GM21529 (cell line): ENCODE results near the gene HIGD1A.

Source experiments
- ATAC-seq: cut with Tn5 transposase; IDR thresholded peaks from one replicate; pipeline ENCODE4 v1.9.1; 2021; ENCODE audit not compliant: unreplicated experiment

HIGD1A gene

DNA sequence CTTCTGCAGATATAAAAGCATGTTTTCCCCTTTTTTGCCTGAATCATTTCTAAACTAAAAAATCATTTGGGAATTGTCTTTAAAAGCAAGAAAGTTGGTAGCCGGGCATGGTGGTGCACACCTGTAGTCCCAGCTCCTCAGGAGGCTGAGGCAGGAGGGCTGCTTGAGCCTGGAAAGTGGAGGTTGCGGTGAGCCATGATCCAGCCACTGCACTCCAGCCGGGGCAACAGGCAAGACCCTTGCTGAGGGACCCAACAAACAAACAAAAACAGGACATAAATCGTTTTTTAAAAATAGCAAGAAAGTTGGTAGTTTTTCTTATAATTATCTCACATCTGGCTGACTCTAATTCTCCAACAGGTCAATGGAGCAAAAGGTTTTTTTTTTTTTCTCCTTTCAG is 2.5 kb downstream of the HIGD1A start:
- no peak for ATAC-seq

DNA sequence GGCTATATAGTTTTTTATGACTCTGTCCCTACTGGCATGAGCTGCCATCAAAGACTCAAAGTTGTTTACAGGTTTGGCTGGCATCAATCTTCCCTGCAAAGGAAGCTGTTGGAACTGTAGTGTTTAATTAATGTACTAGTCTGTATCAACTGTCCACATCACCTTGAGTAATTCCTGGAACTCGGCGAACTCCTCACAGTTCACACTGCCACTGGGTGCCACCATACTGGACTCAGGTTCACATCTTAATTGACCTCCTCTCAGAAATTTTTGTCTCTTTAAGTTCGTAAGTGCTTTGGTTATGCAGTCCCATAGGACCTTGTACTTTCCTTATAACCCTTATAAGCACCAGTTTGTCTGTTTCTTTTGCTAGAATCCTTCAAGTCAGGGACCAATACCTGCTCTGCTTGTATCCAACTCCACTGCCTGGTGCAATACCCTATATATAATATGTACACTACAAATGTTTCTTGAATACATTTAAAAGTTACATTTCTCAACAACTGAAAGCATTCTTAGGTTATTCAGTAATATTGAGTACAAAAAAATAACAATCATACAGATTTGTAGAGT is 3.2 kb downstream of the HIGD1A start:
- no peak for ATAC-seq

DNA sequence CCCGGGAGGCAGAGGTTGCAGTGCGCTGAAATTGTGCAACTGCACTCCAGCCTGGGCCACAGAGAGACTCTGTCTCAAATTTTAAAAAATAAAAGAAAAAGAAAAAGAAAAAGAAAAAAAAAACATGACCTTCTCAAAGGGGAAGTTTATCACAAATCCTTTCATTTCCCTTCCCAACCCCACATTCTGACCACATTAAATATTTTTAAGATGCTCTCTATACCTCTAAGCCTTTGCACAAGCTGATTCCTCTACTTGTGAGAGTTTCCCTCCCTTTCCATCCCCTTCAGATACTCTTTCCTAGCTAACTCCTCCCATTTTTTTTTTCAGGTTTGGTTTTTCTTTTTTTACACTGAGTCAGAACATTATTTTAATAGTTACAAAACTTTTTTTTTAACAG is 4.0 kb downstream of the HIGD1A start:
- ATAC-seq, result no peak

DNA sequence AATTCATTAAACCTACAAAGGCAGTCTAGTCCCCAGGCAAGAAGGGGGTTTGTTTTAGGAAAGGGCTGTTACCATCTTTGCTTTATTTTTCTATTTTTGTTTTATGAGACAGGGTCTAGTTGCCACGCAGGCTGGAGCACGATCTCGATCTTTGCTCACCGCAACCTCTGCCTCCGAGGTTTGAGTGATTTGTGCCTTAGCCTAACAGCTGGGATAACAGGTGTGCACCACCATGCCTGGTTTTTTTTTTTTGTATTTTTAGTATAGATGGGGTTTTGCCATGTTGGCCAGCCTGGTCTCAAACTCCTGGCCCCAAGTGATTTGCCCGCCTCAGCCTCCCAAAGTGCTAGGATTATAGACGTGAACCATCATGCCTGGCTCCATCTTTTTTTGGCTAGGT is 4.9 kb downstream of the HIGD1A start:
- no peak for ATAC-seq

DNA sequence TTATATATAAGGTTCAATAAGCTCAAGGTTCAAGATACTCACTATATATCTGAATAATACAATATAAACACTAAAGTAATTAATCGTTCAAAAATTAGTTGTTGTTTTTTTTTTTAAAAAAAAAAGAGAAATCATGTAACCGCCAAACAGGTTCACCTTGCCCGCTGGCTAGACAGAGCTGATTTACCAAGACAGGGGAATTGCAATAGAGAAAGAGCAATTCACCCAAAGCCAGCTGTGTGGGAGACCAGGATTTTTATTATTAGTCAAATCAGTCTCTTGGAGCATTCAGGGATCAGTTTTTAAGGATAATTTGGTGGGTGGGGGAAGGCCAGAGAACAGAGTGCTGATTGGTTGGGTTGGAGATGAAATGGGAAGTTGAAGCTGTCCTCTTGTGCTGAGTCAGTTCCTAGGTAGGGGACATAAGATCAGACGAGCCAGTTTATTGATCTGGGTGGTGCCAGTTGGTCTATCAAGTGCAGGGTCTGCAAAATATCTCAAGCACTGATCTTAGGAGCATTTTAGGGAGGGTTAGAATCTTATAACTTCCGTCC is 7.9 kb downstream of the HIGD1A start:
- ATAC-seq, result no peak

DNA sequence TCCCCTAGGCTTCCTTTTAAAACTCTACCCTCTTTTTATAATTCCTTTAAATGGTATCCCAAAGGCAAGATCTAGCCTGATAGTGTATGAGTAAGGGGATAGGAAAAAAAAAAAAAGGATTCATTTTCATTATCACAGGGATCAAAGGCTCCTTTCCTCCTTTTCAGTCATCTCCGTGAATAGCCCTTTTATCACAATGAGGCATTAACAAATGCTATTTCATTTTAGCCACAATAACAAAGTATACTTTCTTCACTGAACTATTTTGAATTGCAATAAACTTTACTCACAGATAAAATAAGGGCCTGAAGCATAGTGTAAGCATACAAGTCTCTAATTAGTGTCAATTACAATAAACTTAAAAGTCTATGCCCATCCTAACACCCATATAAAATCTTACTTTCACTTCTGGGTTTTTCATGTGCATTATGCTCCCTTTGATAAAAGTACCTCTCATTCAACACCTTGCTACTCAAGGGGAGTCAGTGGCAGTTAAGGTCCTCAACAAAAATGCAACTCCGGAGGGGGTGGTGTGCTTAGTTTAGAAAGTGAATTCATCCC is 8.6 kb downstream of the HIGD1A start:
- no peak for ATAC-seq

DNA sequence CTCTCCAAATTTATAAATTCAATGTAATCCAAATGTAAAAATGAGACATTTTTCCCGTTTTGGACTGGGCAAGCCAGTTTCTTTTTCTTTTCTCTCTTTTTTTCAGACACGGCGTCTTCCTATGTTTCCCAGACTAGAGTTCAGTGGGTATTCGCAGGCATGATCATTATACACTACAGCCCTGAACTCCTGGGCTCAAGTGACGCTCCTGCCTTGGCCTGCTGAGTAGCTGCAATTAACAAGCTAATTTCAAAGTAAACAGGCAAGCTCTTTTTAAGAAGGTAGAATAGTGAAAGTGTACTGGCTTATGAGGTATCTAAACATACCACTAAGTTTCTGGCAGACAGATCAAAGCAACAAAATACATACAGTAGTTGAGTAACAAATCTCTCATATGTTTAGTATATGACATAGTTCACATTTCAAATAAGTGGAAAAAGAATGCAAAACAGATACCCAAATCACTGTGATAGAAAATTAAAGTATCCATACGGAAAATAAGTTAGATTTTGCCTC is 13.5 kb downstream of the HIGD1A start:
- no peak for ATAC-seq

DNA sequence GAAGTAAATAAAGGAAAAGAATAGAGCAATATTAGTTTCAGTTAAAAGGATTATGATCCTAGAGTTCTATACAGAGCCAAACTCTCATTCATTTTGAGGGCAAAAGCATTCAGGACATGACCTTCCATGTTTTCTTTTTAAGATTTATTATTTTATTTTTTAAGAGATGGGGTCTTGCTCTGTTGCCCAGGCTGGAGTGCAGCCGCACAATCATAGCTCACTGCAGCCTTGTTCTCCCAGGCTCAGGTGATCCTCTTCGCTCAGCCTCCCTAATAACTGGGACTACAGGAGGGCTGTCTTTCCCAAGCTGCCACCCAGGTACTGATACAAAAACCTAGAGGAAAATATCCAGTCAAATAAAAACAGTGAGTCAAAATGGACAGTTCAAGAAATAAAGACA is 17.7 kb downstream of the HIGD1A start:
- no peak for ATAC-seq

DNA sequence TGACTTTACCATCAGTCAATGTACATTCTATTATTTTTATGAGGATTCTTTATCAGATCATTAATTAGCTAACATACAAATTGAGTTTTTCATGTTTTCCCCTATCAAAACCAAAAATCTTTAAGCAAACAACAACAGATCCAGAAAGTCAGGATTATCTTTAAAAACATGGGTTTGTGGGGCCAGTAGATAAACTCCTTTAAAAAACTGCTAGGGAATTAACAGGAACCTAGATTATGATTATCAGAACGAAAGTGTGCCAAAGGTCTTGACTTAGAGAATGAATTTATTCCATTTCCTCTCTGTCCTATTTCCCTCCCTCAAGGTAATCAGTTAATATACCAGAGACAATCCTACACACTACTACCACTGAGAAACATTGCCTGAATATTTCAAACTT is 18.1 kb downstream of the HIGD1A start:
- no peak for ATAC-seq

DNA sequence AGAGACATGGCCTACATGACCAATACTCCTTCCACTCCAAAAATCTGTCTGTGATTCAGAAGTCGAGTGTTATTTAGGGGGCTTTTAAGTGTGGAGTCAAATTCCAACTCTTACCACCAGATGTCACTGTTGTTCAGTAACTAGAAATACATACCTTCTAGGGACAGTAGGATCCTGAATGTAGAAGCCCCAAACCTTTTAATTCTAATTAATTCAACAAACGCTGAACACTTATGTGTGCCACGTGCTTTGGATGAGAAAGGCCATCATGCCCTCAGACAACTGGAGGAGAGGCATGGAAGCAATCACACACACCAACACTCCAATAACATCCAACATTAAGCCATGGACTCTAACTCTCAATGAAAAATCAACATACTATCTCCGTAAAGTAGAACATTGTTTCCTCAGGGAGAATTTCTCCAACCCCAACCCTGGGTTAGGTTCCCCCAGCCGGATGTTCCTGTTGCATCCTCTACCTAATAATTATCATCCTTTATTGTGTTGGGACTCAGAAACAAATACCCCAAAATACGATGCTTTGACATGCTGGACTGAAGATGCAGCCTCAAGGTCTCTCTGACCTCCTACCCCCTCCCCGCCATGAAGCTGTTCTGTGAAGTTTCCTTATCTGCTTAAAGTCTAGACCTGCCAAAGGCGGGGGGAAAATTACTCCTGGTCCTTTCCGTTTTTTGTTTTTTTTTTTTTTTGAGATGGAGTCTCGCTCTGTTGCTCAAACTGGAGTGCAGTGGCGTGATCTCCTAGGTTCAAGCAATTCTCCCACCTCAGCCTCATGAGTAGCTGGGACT is 23.2 kb downstream of the HIGD1A start:
- peak; percentile 82 for ATAC-seq

DNA sequence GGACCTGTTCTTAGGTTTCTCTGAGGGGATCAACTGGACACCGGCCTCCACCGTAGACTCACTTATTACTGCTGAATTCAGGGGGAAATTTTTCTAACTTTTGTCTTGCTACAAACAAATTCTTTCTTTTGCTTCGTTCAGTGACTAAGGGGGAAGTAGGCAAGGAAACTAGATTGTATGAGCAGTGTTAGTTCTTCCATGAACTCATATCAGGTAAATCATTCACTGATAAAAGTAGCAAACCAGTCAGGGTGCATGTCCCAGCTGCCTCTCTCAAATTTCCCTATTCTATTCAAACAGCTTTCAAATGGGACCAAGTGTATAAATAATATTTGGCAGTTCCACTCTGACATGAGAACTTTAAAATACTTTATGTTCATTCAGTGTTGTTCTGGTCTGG is 23.9 kb downstream of the HIGD1A start:
- ATAC-seq, result no peak

DNA sequence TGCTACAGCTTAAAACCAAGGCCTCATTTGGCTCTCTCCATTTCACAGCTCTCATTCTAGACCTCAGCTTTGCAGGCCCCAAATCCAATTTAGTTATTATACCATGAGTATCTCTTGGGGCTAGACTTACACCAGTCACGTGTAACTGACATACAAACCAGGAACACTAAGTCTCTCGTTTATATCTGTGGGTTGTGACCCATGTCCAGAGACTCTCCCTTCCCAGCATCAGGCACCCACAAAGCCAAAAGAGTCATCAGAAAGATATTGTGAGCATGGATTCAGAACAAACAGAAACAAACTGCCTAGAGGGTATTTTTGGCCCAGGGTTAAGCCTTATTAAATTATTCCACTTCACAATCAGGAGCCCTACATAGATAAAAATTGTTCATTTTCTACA is 25.6 kb downstream of the HIGD1A start:
- no peak for ATAC-seq

DNA sequence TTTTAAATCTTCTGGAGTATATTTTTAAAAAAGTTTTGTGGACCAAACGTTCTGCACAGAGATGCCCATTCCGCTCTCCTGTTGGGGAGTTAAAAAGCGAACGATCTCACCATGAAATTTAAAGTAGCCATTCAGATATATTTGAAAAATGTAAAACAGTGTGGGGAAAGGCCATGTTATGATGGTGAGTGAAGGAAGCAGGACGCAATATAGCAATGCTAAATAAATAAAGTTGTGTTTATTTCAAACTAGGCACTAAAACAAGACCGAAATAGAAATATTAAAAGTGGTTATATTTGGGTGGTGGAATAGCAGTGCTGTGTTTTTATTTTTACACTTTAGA is 30.9 kb downstream of the HIGD1A start:
- no peak for ATAC-seq

DNA sequence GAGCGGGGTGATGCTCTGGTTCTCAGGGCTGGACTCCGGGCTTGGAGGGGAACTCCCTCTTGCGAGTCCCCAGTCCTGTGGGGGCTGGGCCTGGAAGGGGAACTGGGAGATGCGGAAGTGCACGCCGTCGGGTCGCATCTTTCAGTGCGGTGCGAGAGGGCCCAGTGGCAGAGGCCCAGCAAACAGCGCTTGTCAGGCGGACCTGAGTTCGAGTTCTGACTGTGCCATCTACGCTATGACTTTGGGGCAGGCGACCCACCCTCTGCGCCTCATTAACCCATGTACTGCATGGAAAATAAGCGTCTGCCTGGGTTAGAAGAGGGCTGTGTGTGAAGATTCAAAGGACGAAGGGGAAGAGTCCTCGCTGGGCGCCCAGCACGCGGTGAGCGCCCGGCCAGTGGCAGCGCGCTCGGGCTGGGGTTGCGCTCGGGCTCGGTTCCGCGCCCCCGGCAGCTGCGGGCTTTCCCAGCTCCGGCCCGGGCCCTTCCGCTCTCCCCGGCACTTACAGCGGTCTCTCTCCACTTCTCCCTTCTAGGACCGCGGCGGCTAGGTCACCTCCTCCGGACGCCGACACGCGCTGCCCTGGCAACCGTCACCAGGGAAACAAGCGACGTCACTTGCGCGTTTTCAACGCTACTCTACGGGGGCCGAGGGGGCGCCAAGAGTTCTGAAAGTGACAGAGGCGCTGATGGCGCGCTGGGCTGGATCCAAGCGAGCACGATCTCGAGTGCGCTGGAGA is 31.5 kb downstream of the HIGD1A start, which contains the start of gene CCDC13:
TSS of gene CCDC13 (minus strand) at position 584 of the 739 bp plus-strand sequence. CDS start 14,908 bp downstream, outside the sequence.
- ATAC-seq, result peak; percentile 98

DNA sequence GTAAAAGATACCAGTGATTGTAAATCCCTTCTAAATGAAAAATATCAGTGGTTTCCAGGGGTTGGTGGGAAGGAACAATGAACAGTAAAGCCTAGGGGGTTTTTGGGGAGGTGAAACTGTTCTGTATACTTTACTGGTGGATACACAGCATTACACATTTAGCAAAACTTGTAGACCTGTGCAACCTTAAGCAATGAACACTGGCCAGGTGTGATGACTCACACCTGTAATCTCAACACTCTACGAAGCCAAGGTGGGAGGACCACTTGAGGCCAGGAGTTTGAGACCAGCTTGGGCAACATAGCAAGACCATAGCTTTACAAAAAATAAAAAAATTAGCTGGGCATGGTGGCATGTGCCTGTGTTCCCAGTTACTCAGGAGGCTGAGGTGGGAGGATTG is 33.0 kb downstream of the HIGD1A start:
- no peak for ATAC-seq

DNA sequence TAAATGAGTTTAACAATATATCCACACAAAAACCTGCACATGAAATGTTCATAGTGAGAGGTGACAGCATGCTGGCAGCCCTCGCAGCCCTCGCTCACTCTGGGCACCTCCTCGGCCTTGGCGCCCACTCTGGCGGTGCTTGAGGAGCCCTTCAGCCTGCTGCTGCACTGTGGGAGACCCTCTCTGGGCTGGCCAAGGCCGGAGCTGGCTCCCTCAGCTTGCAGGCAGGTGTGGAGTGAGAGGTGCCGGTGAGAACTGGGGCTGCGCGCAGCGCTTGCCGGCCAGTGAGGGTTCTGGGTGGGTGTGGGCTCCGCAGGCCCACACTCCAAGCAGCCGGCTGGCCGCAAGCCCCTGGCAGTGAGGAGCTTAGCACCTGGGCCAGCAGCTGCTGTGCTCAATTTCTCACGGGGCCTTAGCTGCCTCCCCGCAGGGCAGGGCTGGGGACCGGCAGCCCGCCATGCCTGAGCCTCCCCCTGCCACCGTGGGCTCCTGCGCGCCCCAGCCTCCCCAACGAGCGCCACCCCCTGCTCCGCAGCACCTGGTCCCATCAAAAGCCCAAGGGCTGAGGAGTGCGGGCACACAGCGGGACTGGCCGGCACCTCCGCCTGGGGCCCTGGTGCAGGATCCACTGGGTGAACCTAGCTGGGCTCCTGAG is 34.7 kb downstream of the HIGD1A start:
- no peak for ATAC-seq

DNA sequence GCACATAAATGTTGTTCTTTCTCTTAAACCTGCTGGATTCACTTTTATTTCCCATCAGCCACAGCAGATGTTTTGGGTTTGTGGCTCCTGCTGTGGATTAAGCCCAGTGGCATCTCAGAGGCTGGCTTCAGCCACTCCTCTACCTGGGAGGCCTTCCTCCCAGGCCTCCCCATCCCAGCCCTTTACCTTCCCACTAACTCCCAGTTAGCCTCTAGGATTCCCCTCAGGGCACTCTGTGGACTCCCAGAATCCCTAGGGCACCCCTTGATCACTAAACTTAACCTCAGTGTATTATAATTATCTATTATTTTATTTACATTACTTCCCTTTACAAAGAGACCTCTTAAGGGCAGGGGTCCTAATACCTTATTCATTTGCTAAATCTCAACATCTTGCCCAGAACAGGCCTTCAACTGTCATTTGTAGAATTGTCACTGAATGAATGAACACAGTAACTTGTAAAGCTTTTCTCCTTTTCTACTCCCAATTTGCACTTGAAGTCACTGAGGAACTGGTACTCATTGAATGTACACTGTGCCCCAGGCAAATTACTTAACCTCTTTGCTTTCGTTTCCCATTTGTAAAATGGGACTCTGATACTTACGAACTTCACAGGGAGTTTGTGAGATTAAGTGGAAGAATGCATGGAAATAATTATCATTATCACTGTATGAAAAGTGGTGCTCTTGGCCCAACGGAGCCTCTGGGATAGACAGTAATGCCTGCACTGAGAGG is 39.6 kb downstream of the HIGD1A start:
- no peak for ATAC-seq

DNA sequence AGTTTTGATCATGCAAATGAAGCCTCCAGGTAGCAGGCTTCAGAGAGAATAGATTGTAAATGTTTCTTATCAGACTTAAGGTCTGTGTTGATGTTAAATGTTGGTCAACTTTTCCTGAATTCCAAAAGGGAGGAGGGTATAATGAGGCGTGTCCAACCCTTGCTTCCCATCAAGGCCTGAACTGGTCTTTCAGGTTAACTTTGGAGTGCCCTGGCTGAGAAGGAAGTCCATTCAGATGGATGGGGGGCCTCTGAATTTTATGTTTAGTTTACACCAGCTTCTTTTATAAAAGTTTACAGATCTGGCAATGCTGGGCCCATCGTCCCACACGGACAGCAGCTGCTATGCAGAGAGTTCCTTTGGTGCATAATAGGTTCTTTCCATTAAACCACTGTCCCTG is 40.2 kb downstream of the HIGD1A start:
- ATAC-seq, result no peak

DNA sequence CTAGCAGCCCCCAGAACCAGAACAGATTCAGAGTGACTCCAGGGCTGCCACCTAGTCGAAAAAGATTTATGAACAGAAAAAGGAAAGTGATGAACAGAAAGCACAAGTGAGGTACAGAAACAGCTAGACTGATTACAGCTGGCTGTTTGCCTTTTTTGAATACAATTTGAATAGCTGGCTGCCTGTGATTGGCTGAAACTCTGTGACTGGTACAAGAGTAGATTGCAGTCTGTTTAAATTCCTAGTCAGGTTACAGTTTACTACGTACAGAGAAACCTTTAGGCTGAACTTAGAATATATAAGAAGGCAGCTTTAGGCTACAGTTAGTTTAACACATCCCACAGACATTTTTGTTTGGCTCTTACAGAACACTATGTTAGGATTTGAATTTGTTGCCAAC is 41.3 kb downstream of the HIGD1A start:
- no peak for ATAC-seq

DNA sequence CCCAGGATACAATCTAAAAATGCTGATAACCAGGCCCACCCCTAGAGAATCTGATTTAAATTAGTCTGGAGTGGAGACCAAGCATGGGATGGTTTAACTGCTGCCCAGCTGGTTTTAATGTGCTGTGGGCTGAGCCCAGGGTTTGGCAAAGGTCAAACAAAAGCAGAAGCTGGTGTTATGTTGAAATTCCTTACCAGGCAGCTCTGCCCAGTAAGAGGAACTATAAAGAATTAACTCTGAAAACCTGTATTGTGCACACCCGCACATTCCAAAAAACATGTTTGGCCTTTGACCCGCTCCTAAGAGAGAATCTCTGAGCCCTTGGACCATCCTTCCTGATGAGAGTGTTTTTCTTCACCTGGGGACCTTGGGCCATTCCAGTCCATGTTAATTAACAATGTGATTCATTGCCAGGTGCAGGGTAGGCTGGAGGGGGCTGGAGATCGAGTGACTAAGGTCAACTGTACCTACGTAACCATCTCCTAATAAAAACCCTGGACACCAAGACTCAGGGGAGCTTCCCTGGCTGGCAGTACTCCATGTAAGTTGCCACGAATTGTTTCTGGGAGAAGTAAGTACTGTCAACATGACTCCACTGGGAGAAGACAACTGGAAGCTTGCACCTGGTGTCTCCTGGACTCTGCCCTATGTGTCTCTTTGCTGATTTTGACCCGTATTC is 42.1 kb downstream of the HIGD1A start:
- no peak for ATAC-seq
